Stimulated activated CD8-positive, alpha-beta memory T cell treated with anti-CD3 and anti-CD28 coated beads, Interleukin-7, amount 100 ng/mL, for 48 hours (primary cell): Measurements from ENCODE around the gene PLD4.
"Not testable (repeated sequence)": the region's sequence is repeated elsewhere in the genome, so short reads cannot be mapped to it uniquely, and the experiment has no call there.

ENCODE experiments used
- DNase-seq, 2 donors: peaks; one replicate each; pipeline ENCODE4 v3.0.0-alpha.2; 2020; ENCODE audit warnings: low read depth in 1 of 2; ENCODE audit errors: extremely low read depth in 1 of 2

PLD4 gene

GRCh38 chr14:104898195-104898558, 26.5 kb upstream of the PLD4 start:
- DNase-seq = no peak

GRCh38 chr14:104898870-104899510, 25.7 kb upstream of the PLD4 start:
- DNase-seq = no peak

GRCh38 chr14:104899781-104900180, 24.9 kb upstream of the PLD4 start:
- DNase-seq = no peak

DNA sequence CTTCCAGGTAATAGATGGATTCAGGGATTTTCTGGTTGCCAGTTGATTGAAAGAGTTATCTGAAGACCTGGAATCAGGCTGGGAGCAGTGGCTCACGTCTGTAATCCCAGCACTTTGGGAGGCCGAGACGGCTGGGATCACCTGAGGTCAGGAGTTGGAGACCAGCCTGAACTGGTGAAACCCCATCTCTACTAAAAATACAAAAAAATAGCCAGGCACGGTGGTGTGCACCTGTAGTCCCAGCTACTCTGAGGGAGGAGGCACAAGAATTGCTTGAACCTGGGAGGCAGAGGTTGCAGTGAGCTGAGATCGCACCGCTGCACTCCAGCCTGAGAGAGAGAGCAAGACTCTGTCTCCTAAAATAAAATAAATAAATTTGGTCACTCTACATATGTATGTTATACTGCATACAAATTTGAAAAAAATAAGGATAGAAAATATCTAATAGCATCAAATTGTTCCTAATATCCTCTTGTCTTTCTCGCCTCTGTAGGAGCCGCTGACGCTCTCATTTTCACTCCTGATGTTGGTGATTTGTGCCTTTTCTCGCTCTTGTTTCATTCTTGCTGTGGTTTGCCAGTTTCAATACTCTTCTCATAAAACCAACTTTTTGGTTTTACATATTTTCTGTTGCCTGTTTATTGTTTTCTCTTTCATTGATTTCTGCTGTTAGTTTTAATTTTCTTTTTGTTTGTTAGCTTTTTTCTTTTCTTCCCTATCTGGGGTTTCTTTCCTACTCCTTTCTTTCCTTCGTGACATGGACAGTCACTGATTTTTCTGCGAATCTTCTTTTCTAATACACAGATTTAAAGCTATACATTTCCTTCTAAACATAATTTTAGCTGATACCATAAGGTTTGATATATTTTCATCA, 23.8 kb upstream of the PLD4 start:
- no peak for DNase-seq

GRCh38 chr14:104903990-104904389, 20.7 kb upstream of the PLD4 start:
- no peak for DNase-seq

DNA sequence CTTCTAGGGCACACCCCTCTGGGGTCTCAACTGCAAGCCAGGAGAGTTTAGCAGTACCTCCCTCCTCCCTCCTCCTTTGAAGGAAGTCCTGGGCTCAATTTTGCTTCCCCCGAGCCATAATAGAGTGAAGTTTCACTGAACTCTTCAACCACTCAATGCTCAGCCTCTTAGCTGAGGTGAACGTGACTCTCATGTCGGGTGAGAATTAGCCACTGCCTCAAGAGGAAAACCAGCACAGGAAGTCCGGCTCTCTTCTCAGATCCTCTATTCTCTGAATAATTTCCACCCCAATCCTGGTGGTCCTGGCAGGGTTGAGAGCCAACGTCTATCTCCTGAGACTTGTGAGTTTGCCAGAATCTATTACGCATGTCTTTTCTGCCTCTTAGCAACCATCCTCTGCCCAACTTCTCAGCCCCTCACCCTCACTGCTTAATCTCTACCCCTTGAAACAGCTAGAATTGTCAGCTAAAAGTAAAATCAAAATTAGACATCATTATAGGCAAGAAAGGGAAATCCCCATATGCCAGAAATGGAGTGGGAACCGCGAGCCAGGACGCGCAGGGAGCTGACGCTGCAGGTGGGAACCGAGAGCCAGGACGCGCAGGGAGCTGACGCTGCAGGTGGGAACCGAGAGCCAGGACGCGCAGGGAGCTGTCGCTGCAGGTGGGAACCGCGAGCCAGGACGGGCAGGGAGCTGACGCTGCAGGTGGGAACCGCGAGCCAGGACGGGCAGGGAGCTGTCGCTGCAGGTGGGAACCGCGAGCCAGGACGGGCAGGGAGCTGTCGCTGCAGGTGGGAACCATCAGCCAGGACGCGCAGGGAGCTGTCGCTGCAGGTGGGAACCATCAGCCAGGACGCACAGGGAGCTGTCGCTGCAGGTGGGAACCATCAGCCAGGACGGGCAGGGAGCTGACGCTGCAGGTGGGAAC, 19.8 kb upstream of the PLD4 start:
- not testable (repeated sequence) for DNase-seq

DNA sequence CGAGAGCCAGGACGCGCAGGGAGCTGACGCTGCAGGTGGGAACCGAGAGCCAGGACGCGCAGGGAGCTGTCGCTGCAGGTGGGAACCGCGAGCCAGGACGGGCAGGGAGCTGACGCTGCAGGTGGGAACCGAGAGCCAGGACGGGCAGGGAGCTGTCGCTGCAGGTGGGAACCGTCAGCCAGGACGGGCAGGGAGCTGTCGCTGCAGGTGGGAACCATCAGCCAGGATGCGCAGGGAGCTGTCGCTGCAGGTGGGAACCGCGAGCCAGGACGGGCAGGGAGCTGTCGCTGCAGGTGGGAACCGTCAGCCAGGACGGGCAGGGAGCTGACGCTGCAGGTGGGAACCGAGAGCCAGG, 19.1 kb upstream of the PLD4 start:
- DNase-seq = not testable (repeated sequence)

DNA sequence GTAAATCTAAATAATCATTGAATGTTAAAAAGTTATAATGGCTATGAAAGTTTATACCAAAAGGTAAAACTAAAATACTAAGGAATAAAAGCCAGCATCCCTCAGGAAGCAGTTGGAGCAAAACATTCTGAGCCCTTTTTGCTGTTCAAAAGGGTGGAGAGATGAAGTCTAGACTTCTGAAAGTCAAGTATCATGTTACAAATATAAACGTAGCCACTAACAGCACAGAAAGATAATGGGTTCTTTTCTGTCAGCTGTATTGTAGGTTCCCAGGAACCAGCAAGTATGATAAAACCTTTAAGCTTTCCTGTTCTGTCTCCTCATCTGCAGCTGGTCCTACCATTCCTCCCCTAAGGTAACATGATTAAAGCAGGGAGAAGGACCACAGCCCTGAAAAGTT, 16.4 kb upstream of the PLD4 start:
- DNase-seq = no peak

- no peak for DNase-seq
Measured at GRCh38 chr14:104912053-104912452, 12.6 kb upstream of the PLD4 start.

DNA sequence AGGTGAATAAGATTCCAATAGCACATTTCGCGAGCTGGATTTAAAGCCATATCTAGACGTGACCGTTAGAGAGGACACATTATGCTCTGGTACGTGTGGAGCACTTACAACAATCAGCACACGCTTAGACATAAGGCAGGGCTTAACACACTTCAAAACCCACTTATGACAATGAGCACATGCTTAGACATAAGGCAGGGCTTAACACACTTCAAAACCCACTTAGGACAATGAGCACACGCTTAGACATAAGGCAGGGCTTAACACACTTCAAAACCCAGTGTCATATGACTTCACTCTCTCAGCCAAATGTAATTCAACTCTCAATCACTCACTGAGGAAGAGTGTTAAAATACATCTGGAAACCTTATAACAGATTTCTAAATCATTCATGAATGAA, 11.2 kb upstream of the PLD4 start:
- no peak for DNase-seq

DNA sequence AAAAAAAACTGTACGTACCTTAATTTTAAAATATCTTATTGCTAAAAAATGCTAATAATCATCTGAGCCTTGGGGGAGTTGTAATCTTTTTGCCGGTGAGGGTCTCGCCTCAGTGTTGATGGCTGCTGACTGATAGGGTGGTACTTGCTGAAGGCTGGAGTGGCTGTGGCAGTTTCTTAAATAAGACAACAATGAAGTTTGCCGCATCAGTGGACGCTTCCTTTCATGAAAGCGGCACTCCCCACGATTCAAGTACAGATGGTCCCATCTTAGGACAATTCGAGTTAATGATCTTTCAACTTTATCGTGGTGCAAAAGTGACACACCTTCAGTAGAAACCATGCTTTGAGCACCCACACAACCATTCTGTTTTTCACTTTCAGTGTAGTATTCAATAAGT, 7.6 kb upstream of the PLD4 start:
- no peak for DNase-seq

DNA sequence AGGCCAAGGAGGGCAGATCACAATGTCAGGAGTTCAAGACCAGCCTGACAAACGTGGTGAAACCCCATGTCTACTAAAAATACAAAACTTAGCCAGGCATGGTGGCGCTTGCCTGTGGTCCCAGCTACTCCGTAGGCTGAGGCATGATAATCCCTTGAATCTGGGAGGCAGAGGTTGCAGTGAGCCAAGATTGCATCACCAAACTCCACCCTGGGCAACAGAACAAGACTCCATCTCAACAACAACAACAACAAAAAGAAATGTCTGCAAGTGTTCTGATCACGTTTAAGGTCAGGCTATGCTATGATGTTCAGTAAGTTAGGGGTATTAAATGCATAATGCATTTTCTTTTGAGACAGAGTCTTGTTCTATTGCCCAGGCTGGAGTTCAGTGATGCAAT, 6.7 kb upstream of the PLD4 start:
- no peak for DNase-seq

DNA sequence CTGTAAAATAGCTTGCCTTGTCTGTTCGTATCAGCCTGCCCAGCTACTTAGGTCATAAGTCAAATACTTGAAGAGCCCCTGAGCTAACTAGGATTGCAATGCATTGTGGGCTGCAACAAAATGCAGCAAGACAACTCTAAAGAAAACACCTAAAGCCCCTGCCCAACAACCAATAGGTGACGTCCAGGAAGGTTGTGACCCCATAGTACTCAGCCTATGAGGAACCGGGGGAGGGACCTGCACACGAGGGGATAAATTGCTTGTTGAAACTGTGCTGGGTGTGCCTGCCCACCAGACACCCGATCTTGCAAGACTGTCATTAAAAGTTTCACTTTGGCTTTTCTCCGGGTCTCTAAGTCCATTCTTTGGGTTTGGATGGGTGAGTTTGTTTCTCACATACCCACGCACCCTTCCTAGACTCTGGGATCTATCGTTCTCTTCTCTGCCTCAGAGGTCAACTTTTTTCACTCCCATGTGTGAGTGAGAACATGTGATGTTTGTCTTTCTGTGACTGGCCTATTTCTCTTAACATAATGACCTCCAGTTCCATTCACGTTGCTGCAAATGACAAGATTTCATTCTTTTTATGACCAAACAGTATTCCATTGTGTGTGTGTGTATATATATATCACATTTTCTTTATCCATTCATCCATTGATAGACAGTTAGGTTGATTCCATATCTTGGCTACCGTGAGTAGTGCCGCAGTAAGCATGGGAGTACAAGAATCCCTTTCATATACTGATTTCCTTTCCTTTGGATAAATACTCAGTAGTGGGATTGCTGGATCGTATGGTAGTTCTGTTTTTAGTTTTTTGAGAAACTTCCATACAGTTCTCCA, 5.3 kb upstream of the PLD4 start:
- not testable (repeated sequence) for DNase-seq

GRCh38 chr14:104919993-104920315, 4.7 kb upstream of the PLD4 start:
- no peak for DNase-seq

- DNase-seq = no peak
Measured at GRCh38 chr14:104923640-104924420, 849 bp upstream of the PLD4 start.

DNA sequence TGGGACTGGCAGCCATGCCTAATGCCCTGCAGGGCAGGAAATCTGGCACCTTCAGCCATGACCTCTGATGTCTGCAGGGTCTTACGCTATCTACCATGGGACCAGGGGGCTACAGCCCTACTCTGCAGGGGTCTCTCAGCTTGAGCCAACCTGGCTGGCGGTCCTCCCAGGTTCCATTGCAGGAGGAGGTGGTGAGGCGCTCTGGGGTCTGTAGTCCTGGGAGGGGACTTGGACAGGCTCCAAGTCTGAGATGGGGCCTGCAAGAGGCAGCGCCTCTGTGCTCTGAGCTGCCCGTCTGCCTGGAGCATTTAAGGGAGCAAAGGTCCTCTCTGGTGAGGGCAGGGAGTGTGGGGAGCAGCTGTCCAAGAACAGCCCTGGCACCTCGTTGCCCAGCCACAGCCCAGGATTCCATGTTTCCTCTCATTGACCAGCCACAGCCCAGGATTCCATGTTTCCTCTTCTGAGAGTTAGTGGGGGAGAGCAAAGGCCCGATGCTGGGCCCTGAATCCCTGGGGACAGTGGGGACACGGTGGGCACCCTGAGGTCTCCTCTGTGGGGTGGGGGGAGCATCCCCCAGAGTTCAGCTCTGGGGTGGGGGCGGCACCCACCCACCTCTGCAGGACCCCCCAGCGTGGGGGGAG, 655 bp downstream of the PLD4 start:
- no peak for DNase-seq

GRCh38 chr14:104925855-104926609, 1.4 kb downstream of the PLD4 start:
- DNase-seq = no peak

DNA sequence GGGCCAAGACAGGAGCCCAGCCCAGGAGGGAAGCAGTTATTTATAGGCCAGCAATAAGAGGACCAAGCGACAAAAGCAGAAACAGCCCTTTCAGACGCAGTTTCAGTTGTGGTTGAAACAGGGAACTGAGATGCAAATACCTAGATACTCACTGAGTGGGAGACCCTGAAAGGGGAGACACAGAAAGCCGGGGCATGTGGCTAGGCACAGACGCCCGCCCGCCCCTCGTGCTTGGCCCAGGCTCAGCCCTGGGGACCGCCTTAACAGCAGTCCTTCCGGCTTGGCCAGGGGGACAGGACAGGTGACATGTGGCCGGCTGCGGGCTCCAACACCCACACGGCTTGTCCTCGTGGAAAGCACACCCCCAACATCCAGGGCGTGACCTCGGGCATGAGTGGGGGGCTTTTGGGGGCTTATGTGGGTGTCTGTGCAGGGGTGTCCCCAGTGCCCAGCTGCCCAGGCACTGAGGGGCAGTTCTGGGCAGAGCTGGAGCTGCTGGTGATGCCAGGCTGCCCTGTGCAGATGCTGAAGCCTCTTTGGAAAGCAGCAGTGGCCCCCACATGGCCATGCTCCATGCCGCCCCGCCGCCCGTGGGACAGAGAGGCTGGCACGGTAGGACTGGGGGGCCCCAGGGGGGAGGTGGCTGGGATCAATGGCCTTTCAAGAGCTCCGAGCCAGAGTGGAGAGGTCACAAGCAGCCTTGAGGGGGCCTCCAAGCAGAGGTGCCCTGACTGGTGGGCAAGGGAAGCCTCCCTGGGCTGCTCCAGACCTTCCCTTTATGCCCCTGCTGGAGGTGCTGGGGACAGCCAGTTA, 2.1 kb downstream of the PLD4 start:
- no peak for DNase-seq
